Activated T-helper 1 cell treated with anti-CD3 and anti-CD28 coated beads, Interleukin-2, amount 50 U/mL, for 16 hours (primary cell): ENCODE data around the gene ESR1.
"Not testable (repeated sequence)": the region's sequence is repeated elsewhere in the genome, so short reads cannot be mapped to it uniquely, and the experiment has no call there.

Source experiments
- DNase-seq, 2 donors: peaks; one replicate each; pipeline ENCODE4 v3.0.0-alpha.2; 2020; ENCODE audit warnings: low read depth in 1 of 2, low spot score in 1 of 2

Gene ESR1

DNA sequence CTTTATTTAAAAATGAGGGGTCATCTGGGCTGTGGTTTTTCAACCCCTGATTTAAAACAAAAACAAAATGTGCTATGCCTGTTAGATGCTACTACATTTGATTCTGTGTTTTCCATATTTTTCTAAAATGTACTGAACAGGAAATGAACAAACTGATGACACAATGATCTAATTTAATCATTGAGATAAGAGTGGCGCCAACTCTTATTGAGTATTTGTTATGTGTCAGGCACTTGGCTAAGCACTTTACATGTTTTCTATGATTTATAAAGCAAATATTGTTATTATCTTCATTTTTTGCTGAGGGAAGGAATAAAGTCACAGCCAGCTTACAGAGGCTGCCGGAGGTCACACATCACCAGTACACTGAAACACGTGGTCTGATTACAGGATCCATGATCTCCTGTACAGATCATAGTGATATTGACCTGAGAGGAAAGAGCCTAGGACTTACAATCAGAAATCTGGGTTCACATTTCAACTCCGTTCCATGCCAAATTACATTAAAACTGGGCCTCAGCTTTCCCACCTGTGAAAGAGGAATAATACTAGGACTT lies 166.7 kb downstream of the ESR1 start:
- no peak for DNase-seq

- DNase-seq, result no peak
These were observed 168.3 kb downstream of the ESR1 start for GRCh38 chr6:151975795-151976194.

GRCh38 chr6:151988199-151988598 lies 180.7 kb downstream of the ESR1 start:
- not testable (repeated sequence) for DNase-seq

DNA sequence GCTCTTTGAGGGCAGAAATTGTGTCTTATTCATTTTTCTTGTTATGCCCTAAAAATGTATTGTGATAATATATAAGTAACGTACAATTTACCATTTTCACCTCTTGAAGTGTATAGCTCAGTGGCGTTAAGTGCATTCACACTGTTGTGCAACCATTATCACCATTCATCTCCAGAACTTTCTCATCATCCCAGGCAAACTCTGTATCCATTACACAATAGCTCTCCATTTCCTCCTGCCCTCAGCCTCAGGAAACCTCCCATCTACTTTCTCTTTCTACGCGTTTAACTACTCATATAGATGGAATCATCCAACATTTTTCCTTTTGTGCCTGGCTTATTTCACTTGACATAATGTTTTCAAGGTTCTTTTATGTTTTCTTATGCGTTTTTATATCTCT lies 184.6 kb downstream of the ESR1 start:
- DNase-seq, result no peak

- DNase-seq, result no peak
These were observed 185.9 kb downstream of the ESR1 start for GRCh38 chr6:151993364-151993763.

DNA sequence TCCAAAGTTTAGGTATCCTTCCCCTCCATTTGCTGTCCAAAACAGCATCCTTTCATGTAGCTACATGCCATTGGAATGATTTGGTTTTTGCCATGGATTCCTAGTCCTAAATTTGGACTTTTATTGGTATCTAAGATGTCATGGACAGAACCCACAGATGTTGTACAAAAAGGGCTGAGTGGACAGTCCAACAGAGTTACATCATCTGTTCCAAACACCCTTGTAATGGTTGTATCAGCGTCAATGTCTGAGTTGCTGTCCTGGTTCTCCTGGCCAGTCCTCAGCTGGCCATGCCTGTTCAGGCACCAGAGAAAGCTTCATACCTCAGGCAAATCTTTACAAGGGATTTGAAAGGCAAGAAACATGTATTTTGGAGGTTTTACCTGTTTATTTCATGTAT lies 191.3 kb downstream of the ESR1 start:
- no peak for DNase-seq

- DNase-seq, result no peak
These were observed 191.7 kb downstream of the ESR1 start for GRCh38 chr6:151999194-151999593.

GRCh38 chr6:152001408-152001807 lies 193.9 kb downstream of the ESR1 start:
- DNase-seq, result no peak

- DNase-seq, result no peak
These were observed 194.8 kb downstream of the ESR1 start for GRCh38 chr6:152002306-152002705.

- DNase-seq, result no peak
These were observed 196.6 kb downstream of the ESR1 start for GRCh38 chr6:152004036-152004566.

DNA sequence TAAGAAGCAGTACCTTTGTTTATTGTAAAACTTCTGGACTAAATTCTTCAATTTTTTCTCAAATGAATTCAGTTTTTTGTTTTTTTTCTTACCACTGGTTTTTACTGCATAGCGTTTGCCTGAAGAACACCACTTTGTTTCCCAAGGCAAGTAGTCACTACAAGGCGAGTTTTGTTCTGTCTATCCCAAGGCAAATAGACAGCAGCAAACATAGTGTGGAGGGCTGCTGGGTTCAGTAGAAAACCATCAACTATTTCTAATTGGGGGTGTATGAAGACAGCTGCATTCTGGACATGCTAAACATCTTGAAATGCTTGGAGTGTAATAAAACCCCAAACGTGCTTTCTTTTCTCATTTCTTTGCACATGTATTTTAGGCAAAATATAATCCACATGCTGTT lies 197.4 kb downstream of the ESR1 start:
- no peak for DNase-seq

- no peak for DNase-seq
These were observed 201.3 kb downstream of the ESR1 start for GRCh38 chr6:152008779-152009178.

DNA sequence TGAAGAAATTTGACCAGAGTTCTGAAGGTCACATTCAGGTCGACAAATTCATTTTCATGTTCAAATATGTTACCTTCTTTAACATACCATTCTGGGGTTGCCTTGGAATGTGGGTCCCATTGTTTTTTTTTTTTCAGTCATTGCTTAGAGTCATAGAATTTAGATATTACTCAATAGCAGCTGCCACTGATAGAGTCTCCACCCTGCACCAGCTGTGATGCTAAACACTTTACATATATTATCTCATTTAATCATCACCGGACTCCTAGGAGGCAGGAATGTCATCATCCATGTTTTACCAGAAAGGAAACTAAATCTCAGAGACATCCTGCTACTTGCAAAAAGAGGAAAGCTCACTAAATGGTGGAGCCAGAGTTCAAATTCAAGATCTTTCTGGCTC lies 204.7 kb downstream of the ESR1 start:
- DNase-seq, result no peak

GRCh38 chr6:152018876-152019275 lies 211.4 kb downstream of the ESR1 start:
- DNase-seq, result no peak

- no peak for DNase-seq
These were observed 214.8 kb downstream of the ESR1 start for GRCh38 chr6:152022303-152022702.

DNA sequence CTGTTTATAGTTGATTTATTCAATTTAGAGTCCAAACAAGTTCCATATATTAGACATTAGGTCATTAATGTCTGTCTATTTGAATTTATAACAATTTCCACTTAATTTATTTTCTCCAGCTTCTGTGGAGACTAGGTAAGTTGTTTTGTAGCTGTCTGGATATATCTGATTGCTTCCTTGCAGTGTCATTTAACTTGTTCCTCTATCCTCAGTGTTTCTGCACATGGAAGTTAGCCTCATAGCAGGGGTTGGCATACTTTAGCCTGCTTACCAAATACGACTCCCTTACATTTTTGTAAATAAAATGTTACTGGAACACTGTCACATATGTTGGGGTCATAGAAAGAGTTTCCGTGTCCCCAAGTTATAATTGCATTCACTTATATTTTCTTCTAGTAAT lies 216.1 kb downstream of the ESR1 start:
- DNase-seq, result no peak

DNA sequence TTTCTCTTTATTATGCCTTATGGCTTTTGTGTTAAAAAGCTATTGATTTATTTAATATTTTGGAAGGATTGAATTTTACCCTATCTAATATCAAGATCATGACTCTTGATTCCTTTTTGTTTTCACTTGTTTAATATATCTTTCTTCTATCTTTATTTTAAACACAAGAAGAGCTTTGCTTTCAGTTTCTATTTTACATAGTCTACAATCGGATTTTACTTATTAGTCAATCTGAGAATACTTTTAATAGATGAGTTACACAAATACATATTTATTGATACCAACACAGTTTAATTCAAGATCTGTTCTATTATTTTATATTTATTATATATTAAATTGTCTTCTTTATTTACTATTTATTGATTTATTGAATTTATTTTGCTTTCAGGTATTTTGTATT lies 218.8 kb downstream of the ESR1 start:
- no peak for DNase-seq

DNA sequence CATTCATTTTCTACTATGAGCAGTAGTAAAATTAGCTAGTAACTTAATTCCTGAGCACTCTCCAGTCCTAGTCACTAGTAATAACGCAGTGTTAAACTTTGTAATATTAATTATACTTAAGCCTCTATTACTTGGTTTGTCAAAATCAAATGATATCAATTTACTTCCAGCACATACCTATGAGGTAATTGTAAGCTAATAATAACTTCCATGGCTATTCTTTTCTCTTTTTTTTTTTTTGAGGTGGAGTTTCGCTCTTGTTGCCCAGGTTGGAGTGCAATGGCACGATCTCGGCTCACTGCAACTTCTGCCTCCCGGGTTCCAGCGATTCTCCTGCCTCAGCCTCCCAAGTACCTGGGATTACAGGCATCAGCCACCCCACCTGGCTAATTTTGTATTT lies 219.3 kb downstream of the ESR1 start:
- not testable (repeated sequence) for DNase-seq

DNA sequence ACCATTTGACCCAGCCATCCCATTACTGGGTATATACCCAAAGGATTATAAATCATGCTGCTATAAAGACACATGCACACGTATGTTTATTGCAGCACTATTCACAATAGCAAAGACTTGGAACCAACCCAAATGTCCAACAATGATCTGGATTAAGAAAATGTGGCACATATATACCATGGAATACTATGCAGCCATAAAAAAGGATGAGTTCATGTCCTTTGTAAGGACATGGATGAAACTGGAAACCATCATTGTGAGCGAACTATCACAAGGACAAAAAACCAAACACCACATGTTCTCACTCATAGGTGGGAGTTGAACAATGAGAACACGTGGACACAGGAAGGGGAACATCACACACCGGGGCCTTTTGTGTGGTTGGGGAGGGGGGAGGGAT lies 226.3 kb downstream of the ESR1 start:
- not testable (repeated sequence) for DNase-seq

DNA sequence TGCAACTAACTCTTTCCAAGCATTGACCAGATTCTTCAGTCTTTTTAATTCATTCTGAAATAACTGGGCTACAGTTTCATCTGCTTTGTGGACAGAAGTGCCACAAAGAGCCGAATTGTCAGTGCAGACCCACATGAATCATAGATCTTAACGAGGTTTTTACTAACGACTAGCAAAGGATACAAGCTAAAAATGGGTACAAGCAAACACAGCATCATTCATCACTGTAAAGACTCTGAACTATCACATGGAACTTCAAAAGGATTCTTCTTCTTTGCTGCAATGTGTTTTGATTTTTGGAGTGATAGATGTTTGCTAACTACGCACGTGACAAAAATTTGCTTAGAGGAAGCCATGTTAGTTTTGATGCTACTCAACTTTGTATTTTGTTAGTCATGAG lies 227.1 kb downstream of the ESR1 start:
- no peak for DNase-seq

- no peak for DNase-seq
These were observed 238.6 kb downstream of the ESR1 start for GRCh38 chr6:152046118-152046517.

DNA sequence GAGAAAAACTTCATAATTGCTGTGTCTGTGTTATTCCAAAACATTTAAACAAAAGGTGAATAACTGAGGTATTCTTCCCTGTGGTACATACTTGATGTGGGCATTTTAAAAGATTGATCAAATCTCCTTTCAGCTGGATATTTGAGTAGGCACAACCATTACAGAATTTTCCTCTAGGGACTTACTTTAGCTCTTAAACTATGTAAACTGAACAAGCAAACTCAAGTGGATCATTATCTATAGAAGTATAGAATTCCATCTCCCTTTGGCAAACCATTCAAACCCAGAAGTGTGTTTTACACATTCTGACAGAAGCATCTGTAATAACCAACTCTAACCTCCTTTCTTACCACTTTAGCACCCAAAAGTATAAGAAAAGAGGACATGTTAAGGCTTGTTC lies 241.4 kb downstream of the ESR1 start:
- DNase-seq, result no peak

GRCh38 chr6:152049502-152049901 lies 242.0 kb downstream of the ESR1 start:
- DNase-seq, result no peak
